ENCODE results near the gene SUMO3.

Gene SUMO3

DNA sequence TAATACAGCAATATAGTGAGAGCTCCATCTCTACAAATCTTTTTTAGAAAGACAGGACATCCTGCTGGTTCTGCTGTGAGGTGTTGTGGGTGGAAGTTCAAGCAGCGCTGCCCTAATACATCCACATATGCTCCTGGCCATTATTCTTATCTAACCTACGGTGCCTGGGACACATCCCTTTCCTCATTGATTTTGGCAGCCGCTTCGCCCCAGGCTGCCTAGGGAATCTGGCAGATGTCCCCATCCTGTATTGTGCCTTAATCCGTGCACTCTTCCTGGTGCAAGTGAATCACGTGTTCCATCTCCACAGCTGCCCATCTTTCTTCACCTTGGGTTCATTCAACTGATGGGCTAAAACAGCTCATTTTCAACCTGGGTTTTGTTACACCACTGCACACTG is 13.1 kb downstream of the SUMO3 start:
- TF ChIP-seq, protein P1, sequence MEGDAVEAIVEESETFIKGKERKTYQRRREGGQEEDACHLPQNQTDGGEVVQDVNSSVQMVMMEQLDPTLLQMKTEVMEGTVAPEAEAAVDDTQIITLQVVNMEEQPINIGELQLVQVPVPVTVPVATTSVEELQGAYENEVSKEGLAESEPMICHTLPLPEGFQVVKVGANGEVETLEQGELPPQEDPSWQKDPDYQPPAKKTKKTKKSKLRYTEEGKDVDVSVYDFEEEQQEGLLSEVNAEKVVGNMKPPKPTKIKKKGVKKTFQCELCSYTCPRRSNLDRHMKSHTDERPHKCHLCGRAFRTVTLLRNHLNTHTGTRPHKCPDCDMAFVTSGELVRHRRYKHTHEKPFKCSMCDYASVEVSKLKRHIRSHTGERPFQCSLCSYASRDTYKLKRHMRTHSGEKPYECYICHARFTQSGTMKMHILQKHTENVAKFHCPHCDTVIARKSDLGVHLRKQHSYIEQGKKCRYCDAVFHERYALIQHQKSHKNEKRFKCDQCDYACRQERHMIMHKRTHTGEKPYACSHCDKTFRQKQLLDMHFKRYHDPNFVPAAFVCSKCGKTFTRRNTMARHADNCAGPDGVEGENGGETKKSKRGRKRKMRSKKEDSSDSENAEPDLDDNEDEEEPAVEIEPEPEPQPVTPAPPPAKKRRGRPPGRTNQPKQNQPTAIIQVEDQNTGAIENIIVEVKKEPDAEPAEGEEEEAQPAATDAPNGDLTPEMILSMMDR (IDR thresholded peaks at IDR 0.05; ENCODE audit: borderline replicate concordance, control extremely low read depth, extremely low read depth, insufficient read depth, missing control alignments): no peak
- no peak for DNase-seq (ENCODE audit: low spot score)
- in situ Hi-C loops (cut with MboI; ENCODE audit: low sequenced_read_pairs, unreplicated experiment): no loop called here

DNA sequence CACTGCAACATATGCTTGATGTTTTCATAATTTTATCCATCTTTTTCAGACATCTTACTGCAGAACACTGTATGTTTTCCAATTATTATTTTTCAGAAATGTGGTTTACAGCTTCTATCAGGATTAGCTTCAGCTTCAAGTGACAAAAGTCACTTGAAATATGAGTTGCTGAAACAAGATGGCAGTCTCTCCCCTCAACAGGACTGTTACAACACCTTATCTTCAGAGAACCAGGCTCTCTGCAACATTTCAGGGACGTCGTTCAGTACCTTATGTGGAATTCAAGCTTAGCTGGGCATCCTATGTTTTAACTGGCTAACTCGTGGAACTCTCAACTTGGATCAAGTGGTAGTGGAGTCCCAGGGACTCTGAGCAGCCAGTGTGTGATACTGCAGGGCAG is 14.2 kb downstream of the SUMO3 start:
- no peak for DNase-seq (ENCODE audit: low spot score)
- in situ Hi-C loops (cut with MboI; ENCODE audit: low sequenced_read_pairs, unreplicated experiment): no loop called here
- TF ChIP-seq, protein P1 (IDR thresholded peaks at IDR 0.05; ENCODE audit: borderline replicate concordance, control extremely low read depth, extremely low read depth, insufficient read depth, missing control alignments): no peak

DNA sequence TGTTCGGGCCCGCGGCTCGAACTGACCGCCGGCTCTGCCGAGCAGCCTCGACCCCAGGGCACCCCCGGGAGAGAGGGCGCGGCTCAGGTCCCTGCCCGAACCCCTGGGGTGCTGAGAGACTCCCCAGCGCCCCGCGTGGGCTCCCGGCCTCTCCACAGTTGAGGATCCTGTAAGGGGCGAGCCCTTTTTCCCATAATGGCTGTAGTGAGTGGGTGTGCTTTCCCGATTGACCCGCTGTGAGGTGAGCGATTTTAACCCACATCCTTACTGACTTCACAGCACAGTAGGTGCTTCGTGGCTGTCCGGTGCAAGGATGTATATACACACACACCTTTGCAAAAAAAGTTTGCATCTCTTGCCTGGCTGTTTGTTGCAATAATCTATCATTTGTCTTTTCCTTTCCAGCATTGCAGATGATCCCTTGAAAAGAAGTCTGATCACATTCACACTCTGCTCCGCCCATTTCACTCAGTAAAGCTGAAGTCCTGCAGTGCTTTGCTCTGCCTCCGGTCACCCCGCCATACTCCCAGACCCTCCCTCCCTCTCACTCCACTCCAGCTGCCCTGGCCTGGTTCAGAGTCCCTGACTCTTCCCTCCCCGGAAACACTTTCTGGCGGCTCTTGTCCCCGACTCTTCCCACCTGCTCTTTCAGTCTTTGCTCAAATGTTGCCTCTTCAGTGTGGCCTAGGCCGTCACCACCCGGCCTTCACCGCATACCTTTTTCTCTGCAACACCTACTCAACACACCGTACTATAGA is 15.3 kb downstream of the SUMO3 start:
- TF ChIP-seq, protein P1 (IDR thresholded peaks at IDR 0.05; ENCODE audit: borderline replicate concordance, control extremely low read depth, extremely low read depth, insufficient read depth, missing control alignments): no peak
- in situ Hi-C loops (cut with MboI; ENCODE audit: low sequenced_read_pairs, unreplicated experiment): no loop called here
- DNase-seq (ENCODE audit: low spot score): no peak

DNA sequence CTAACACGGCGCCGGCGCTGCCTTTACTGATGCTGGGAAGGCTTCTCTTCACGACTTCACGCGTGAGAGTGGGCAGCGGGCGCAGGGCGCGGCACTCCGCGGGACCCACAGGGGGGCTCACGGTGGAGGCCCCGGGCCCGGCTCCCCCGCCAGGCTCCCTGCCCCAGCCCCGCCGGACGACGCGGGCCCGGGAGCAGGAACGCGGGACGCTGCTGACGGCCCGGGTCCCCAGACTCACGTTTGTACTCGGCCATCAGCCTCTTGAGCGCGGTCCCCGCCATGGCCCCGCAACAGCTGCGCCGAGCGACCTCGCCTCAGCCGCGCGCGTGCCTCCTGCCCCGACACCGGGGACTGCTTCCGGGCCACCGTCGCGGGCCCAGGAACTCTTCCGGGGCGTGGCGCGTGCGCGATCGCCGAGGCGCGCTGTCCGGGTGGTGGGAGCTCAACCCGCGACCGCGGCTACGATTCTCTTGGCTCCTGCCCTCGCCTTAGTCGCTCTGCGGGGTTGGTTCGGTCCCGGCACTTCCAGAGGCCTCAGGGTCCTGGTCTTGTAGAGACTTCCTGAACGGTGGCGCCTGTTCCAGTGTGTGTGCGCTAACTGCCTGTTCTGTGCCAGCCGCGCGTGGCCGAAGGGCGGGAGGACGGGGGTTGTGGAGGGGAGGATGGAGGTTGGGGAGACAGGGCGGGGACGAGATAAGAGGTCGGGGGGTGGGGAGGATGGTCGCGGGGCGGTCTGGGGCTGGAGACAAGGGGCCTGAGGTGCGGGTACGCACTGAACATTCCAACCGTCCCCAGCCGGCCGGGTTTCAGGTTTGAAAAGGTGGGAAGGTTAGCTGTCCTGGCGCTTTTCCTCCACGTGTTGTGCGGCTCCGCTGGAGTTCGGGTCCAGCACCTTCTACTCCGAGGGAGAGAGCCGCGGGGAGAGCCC is 16.1 kb downstream of the SUMO3 start, which contains the start of gene UBE2G2:
TSS of gene UBE2G2 (minus strand) at position 353 of the 928 bp plus-strand sequence. CDS start at position 281, 72 bp downstream.
- in situ Hi-C loops (cut with MboI; ENCODE audit: low sequenced_read_pairs, unreplicated experiment): no loop called here
- TF ChIP-seq, protein P1 (IDR thresholded peaks at IDR 0.05; ENCODE audit: borderline replicate concordance, control extremely low read depth, extremely low read depth, insufficient read depth, missing control alignments): no peak
- peak; percentile 98 for DNase-seq (ENCODE audit: low spot score)

DNA sequence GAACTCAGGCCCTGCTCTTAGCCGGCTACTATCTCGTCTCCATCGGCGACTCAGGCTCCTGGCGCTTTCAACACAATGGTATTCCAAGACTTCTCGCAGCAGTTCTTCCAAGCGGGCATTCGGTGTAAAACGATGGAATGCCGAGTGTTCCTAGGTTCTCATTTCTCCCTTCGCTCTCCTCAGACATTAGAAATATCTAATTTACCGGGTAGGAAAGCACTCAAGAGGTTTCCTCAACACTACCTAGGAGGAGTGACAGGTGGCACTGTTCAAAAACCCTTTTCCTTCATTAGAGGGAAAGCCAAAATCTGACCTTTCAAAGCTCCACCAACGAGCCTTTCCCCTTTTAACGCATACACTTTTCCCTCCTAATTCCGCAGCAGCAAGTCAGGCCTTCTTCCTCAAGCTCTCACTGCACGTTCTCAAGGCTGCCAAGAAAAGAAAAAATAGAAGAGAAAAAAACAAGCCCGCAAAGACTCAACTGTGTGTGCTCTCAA is 16.8 kb downstream of the SUMO3 start:
- TF ChIP-seq, protein P1 (IDR thresholded peaks at IDR 0.05; ENCODE audit: borderline replicate concordance, control extremely low read depth, extremely low read depth, insufficient read depth, missing control alignments): peak; percentile 47
- in situ Hi-C loops (cut with MboI; ENCODE audit: low sequenced_read_pairs, unreplicated experiment): no loop called here
- peak; percentile 77 for DNase-seq (ENCODE audit: low spot score)

DNA sequence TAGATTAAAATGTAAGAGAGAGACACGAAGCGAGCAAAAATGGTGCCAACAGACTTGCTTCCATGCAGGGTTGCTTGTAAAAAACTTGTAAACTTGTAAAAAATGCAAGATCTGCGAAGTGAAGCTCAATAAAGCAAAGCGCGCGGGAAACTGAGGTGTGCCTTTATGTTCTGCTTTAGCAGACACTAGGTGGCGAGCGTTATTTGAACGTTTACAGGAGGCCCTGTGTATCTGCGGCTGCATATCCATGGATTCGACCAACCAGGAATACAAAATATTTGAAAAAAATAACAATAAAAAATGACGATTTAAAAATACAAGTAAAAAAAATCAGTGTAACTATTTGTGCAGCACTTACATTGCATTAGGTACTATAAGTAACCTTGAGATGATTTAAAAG is 17.8 kb downstream of the SUMO3 start:
- no peak for DNase-seq (ENCODE audit: low spot score)
- in situ Hi-C loops (cut with MboI; ENCODE audit: low sequenced_read_pairs, unreplicated experiment): no loop called here
- TF ChIP-seq, protein P1 (IDR thresholded peaks at IDR 0.05; ENCODE audit: borderline replicate concordance, control extremely low read depth, extremely low read depth, insufficient read depth, missing control alignments): no peak
